ENCODE results near the gene ADK.
"Not testable (repeated sequence)": the region's sequence is repeated elsewhere in the genome, so short reads cannot be mapped to it uniquely, and the experiment has no call there.

Gene ADK

DNA sequence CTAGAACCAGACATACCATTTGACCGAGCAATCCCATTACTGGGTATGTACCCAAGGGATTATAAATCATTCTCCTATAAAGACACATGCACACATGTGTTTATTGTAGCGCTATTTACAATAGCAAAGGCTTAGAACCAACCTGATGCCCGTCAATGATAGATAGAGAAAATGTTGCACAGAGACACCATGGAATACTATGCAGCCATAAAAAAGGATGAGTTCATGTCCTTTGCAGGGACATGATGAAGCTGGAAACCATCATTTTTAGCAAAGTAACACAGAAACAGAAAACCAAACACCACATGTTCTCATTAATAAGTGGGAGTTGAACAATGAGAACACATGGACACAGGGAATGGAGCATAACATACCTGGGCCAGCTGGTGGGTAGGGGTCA is 202.0 kb downstream of the ADK start:
- not testable (repeated sequence) for DNase-seq (ENCODE audit: low read depth)

DNA sequence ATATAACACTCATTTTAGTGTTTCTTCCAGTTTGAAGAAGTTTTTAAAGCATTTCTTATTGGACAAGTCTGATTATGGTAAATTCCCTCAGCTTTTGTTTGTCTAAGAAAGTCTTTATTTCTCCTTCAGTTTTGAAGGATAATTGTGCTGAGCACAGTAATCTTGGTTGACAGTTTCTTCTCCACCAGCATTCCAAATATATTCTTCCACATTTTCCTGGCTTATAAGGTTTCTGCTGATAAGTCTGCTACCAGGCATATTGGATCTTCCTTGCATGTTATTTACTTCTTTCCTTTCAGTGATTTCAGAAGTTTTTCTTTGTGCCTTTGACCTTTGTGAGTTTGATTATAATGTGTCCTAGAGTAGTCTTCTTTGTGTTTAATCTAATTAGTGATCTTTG is 210.7 kb downstream of the ADK start:
- DNase-seq (ENCODE audit: low read depth): no peak

DNA sequence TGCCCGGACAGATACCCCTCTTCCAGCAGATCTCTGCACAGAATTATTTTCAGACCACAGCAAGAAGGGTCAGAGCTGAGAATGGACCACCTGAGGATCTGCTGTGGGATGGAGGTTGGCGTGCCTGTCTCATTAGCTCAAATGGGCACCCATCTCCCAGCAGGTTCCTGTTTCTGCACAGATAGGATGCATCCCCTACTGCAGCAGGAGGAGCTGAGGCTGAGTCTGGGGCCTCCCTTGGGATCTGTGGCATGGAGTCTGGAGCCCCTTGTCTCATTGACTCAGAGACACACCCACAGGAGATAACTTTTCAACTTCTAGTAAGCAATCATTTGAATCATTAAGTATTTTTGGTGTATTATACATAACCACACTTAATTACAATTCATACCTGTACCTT is 212.7 kb downstream of the ADK start:
- no peak for DNase-seq (ENCODE audit: low read depth)

DNA sequence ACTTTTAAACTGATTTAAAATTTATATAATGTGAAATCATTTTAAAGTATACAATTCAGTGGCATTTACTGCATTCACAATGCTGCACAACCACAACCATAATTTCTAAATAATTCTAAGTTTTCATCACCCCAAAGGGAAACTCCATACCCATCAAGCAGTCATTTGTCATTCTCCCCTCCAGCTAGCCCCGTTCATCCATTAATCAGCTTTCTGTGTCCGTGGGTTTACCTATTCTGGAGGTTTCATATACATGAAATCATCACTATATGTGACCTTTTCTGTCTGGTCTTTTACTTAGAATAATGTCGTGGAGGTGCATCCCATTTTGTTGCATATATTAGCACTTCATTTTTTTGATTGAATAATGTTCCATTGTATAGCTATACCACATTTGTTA is 214.1 kb downstream of the ADK start:
- DNase-seq (ENCODE audit: low read depth): no peak

- DNase-seq (ENCODE audit: low read depth): no peak
These were observed 220.7 kb downstream of the ADK start for GRCh38 chr10:74371696-74372095.

GRCh38 chr10:74373059-74373458 is 222.0 kb downstream of the ADK start:
- no peak for DNase-seq (ENCODE audit: low read depth)

DNA sequence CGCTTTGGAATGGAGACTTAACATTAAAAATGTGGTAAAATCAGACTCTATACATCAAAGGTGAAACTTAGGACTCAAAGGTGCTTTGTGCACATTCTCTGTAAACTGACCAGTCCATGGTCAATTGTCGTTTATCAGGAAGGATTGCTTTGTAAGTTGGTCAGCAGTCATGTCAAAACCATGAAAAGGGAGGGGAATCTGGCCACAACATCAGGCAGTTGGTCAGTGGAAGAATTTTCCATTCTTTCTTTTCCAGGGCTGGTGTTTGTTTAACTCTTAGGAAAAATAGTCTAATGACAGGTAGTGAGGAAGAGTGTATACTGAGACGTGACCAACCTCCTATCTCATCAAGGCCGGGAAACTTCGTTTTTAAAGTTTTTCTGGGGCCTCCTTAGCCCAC is 226.5 kb downstream of the ADK start:
- DNase-seq (ENCODE audit: low read depth): no peak

- DNase-seq (ENCODE audit: low read depth): no peak
These were observed 228.5 kb downstream of the ADK start for GRCh38 chr10:74379474-74379873.

DNA sequence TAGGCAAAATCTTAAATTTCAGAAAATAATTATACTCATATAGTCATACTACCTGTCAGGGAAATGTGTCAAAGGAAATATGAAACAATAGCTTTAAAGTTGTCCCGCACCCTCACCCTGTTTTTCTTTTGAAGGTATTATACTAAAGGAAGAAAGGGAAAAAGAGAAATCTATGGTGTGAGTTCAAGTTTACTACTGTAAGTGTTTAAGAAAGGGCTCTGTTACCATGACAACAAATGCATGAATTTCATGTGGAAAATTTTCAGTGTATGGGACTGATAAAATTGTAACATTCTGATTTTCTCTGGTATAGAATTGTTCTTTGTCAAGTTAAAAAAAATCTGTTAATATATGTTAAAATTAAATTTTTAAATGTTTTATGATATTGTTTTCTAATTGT is 229.8 kb downstream of the ADK start:
- no peak for DNase-seq (ENCODE audit: low read depth)

- DNase-seq (ENCODE audit: low read depth): no peak
These were observed 230.4 kb downstream of the ADK start for GRCh38 chr10:74381291-74381853.

DNA sequence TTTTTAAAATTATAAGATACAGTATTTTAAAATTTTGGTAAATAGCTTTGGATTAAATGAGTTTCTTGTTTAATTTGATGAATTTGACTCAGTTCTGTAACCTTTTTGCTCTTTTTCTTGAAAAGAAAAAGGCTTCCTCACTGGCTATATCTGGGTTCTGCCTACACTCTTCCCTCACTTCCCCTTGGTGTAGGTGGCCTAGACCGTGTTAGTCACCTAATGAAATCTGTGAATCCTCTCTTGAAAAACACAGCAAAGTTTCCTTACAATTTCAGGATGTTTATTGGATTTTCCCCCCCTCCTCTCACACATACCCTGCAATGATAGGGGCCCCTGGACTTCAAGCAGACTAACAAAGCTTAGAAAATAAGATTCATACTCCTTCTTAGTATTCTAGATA is 231.6 kb downstream of the ADK start:
- no peak for DNase-seq (ENCODE audit: low read depth)

DNA sequence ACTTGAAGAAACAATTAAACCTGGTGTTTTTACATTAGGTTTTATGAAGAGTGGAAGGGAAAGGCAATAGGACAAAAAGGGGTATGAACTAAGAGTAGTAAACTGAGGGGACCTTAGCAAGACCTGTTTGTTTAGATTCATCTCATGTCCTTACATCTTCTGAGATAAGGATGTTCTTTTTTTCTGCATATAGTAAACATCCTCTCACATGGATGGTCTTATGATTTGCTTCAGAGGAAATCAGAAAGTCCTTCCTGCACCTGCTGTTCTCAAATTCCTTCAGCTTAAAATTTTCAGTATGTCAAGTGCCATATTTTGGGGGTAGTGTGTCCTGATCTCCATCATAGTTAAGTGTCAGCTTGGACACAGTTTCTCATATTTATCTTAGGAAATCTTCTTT is 232.6 kb downstream of the ADK start:
- no peak for DNase-seq (ENCODE audit: low read depth)

GRCh38 chr10:74384615-74385183 is 233.7 kb downstream of the ADK start:
- no peak for DNase-seq (ENCODE audit: low read depth)

GRCh38 chr10:74388801-74389200 is 237.8 kb downstream of the ADK start:
- no peak for DNase-seq (ENCODE audit: low read depth)

DNA sequence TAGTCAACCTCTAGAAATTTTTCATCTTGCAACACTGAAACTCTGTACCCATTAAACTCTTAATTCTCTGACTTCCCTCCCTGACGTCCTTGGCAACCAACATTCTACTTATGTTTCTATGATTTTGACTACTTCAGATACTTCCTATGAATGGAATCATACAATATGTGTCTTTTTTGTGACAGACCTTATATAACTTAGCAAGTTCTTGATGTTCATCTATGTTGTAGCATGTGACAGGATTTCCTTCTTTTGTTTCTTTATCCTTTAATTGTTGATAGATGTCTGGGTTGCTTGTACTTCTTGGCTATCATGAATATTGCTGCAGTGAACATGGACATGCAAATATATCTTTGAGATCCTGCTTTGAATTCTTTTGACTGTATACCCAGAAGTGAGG is 240.8 kb downstream of the ADK start:
- no peak for DNase-seq (ENCODE audit: low read depth)

DNA sequence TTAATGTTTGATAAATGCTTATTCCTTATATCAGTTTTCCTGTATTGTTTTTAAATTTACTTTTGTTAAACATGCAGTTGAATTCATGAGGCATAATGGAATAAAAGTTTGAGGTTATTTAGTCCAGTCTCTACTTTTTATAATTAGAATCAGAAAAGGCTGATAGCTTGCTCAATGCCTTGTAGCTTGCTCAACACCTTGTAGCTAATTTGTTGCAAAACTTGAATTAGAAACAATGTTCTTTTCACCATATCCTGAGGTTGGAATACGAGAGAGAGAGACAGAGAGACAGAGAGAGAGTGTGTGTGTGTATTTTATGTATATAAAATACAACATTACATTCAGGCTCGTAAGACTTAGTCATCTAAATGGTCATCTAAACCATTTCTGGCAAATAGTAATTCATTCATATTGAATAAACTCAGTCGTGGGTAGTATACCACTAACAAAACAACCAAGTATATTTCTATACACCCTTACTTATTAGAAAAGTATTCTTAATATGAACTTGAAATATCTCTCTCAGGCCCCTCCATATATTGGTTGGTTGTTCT is 243.5 kb downstream of the ADK start:
- DNase-seq (ENCODE audit: low read depth): no peak

DNA sequence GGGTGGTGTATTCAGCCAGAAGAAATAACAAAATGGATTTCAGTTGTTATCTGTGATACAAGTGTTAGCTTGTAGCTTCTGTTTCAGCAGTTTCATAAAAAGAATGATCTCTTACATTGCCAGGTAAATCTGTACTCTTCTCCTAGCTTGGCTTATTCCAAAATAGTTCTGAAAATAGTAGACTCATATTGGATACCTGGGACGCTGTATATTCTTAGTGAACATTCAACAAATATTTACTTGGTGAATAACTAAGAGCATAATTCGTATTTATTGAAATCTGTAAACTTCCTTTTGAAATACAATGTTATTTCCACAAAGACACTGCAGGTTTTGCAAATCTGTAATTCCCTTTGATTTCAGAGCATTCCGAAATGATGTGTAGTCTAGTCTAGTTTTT is 249.2 kb downstream of the ADK start:
- DNase-seq (ENCODE audit: low read depth): no peak

- DNase-seq (ENCODE audit: low read depth): no peak
These were observed 255.0 kb downstream of the ADK start for GRCh38 chr10:74406006-74406405.

GRCh38 chr10:74415146-74415839 is 264.3 kb downstream of the ADK start:
- DNase-seq (ENCODE audit: low read depth): no peak

GRCh38 chr10:74417397-74417796 is 266.4 kb downstream of the ADK start:
- no peak for DNase-seq (ENCODE audit: low read depth)

GRCh38 chr10:74418285-74418872 is 267.4 kb downstream of the ADK start:
- no peak for DNase-seq (ENCODE audit: low read depth)

- DNase-seq (ENCODE audit: low read depth): no peak
These were observed 268.5 kb downstream of the ADK start for GRCh38 chr10:74419491-74419951.

GRCh38 chr10:74419958-74420375 is 268.9 kb downstream of the ADK start:
- no peak for DNase-seq (ENCODE audit: low read depth)
